ENCODE data around the gene TENT5C.

Gene TENT5C

DNA sequence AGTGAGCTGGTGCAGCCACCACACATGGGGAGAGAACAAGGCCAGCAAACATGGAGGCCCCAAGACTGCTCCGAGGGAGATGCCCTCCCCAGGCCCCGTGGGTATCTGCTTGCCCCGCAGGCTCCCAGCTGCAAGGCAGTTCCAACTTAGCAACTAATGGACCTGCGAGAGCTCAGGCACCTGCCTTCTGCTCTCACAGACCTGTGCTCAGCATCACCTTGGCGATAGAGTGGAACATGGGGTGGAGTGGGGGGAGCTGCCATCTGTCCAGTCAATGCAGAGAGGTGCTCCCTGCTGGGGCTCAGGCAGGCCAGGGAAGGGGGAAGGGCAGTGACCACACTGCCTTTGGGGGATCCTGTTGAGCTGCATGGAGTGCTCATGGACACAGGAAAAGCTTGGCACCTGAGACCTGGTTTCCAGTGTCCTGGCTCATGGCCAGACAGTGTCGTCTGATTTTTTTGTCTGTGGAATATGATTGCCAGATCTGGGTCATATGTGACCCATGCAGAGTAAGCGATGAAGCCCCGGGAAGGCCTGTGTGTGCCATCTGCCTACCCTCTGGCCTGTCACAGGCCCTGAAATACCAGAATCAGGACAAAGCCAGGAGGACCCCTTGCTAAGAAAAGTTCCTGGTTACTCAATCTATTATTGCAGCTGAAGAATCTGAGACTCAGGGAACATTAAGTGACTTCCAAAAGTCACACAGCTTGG lies 39.9 kb upstream of the TENT5C start:
- CTCF ChIA-PET = interaction anchor here (1.0 kb wide), 1 partner anchor 31 kb away, joined by 3 read pairs; no protein-coding TSS in a partner anchor
- TF ChIP-seq L3MBTL2 (conservative IDR thresholded peaks at IDR 0.05) = no peak
- TF ChIP-seq ZNF384 (IDR thresholded peaks at IDR 0.05) = no peak
- TF ChIP-seq LEF1 (IDR thresholded peaks at IDR 0.05; ENCODE audit: borderline replicate concordance) = no peak
- TF ChIP-seq SUZ12 (IDR thresholded peaks at IDR 0.05) = no peak
- TF ChIP-seq HDGF (IDR thresholded peaks at IDR 0.05; ENCODE audit: borderline replicate concordance) = no peak
- TF ChIP-seq TARDBP (IDR thresholded peaks at IDR 0.05) = no peak
- TF ChIP-seq BHLHE40 (IDR thresholded peaks at IDR 0.05; ENCODE audit: borderline replicate concordance) = no peak
- TF ChIP-seq FOXA1 (IDR thresholded peaks at IDR 0.05) = no peak
- TF ChIP-seq SP1 (IDR thresholded peaks at IDR 0.05) = no peak
- TF ChIP-seq FOXK2 (IDR thresholded peaks at IDR 0.05) = no peak
- TF ChIP-seq, protein P1, sequence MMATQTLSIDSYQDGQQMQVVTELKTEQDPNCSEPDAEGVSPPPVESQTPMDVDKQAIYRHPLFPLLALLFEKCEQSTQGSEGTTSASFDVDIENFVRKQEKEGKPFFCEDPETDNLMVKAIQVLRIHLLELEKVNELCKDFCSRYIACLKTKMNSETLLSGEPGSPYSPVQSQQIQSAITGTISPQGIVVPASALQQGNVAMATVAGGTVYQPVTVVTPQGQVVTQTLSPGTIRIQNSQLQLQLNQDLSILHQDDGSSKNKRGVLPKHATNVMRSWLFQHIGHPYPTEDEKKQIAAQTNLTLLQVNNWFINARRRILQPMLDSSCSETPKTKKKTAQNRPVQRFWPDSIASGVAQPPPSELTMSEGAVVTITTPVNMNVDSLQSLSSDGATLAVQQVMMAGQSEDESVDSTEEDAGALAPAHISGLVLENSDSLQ (IDR thresholded peaks at IDR 0.05) = no peak
- no peak for DNase-seq (ENCODE audit: extremely low spot score)
- POLR2A ChIA-PET = no interaction called here

DNA sequence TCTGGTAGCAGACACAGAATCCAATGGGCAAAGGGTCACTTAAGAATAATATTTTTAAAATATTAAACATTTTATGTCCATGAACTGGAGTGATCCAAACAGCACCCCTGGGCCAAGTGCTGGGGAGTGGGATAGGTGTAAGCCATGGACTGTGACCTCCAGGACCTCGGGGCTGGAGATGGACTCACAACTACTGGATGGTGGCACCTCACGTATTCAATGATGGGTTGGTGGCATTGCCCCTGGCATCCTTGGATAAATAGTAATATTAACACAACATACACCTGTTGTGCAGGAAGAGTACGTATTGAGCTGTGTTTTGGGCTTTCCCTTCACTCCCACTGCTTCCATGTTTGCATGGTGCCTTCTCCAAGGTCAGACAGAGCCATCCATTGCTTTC lies 39.3 kb upstream of the TENT5C start:
- TF ChIP-seq FOXM1 (IDR thresholded peaks at IDR 0.05; ENCODE audit: borderline replicate concordance) (no peak), NFRKB (IDR thresholded peaks at IDR 0.05) (no peak), ELF4 (IDR thresholded peaks at IDR 0.05) (no peak)
- ChIA-PET POLR2A (no interaction called here), CTCF (interaction anchor here (1.0 kb wide), 1 partner anchor 32 kb away, joined by 3 read pairs; no protein-coding TSS in a partner anchor)
- no peak for DNase-seq (ENCODE audit: extremely low spot score)

DNA sequence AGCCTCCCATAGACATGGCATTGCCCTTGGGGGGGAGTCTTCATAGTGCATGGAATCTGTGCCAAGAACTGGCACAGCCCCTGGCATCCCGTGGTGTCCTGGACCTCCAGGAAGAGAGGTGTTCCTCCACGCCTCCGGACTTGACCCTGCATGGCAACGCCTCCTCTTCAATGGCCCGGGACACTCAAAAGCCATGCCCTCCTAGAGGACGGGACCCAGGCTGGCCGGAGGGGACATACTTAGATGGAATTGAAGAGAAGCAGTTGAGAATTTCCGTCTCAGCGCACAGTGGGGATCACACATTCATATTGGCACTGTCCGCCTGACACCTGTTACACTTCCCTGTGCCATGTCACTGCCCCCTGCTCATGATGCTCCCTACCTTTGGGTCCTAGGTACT lies 38.4 kb upstream of the TENT5C start:
- DNase-seq (ENCODE audit: extremely low spot score) = no peak
- ChIA-PET CTCF (no interaction called here), POLR2A (no interaction called here)
- TF ChIP-seq FOXA1 (IDR thresholded peaks at IDR 0.05) = no peak
- no peak for TF ChIP-seq L3MBTL2 (conservative IDR thresholded peaks at IDR 0.05)
- TF ChIP-seq, protein P1 (IDR thresholded peaks at IDR 0.05) = no peak
- TF ChIP-seq LEF1 (IDR thresholded peaks at IDR 0.05; ENCODE audit: borderline replicate concordance) = no peak
- TF ChIP-seq ELF4 (IDR thresholded peaks at IDR 0.05) = no peak
- TF ChIP-seq CTBP1 (IDR thresholded peaks at IDR 0.05; ENCODE audit: borderline replicate concordance) = no peak
- TF ChIP-seq BHLHE40 (IDR thresholded peaks at IDR 0.05; ENCODE audit: borderline replicate concordance) = no peak
- TF ChIP-seq NFRKB (IDR thresholded peaks at IDR 0.05) = no peak
- TF ChIP-seq SP1 (IDR thresholded peaks at IDR 0.05) = no peak

DNA sequence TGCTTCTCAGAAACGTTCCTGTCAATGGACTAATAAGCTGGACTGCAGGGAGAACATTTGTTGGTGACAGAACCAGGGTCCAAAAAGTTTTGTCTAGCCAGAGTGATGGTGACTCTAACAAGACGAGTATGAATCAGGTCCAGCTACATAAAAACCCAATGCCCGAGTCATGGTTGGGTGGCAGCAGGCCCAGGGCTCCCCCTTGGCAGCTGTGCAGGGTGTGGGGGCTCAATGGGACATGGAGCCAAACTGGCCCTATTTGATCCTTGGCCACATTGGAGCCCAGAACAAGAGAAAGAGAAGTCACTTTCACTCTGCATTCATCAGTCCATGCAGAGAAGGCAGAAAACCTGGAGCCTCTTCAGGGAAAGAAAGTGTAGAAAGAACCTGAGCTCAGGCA lies 37.9 kb upstream of the TENT5C start:
- no peak for TF ChIP-seq LEF1 (IDR thresholded peaks at IDR 0.05; ENCODE audit: borderline replicate concordance)
- no peak for TF ChIP-seq NFRKB (IDR thresholded peaks at IDR 0.05)
- no peak for TF ChIP-seq ARNT (IDR thresholded peaks at IDR 0.05)
- no peak for TF ChIP-seq TARDBP (IDR thresholded peaks at IDR 0.05)
- no peak for TF ChIP-seq SUZ12 (IDR thresholded peaks at IDR 0.05)
- no peak for TF ChIP-seq BHLHE40 (IDR thresholded peaks at IDR 0.05; ENCODE audit: borderline replicate concordance)
- TF ChIP-seq ZNF384 (IDR thresholded peaks at IDR 0.05) = no peak
- TF ChIP-seq, protein P1 (IDR thresholded peaks at IDR 0.05) = no peak
- no peak for TF ChIP-seq HDGF (IDR thresholded peaks at IDR 0.05; ENCODE audit: borderline replicate concordance)
- no peak for TF ChIP-seq SP1 (IDR thresholded peaks at IDR 0.05)
- TF ChIP-seq L3MBTL2 (conservative IDR thresholded peaks at IDR 0.05) = no peak
- TF ChIP-seq FOXK2 (IDR thresholded peaks at IDR 0.05) = no peak
- no peak for TF ChIP-seq FOXA1 (IDR thresholded peaks at IDR 0.05)
- TF ChIP-seq FOXM1 (IDR thresholded peaks at IDR 0.05; ENCODE audit: borderline replicate concordance) = no peak
- TF ChIP-seq CTBP1 (IDR thresholded peaks at IDR 0.05; ENCODE audit: borderline replicate concordance) = no peak
- TF ChIP-seq ELF4 (IDR thresholded peaks at IDR 0.05) = no peak
- ChIA-PET POLR2A (no interaction called here), CTCF (interaction anchor here (1.3 kb wide), 1 partner anchor 32 kb away, joined by 3 read pairs; no protein-coding TSS in a partner anchor)
- no peak for DNase-seq (ENCODE audit: extremely low spot score)

DNA sequence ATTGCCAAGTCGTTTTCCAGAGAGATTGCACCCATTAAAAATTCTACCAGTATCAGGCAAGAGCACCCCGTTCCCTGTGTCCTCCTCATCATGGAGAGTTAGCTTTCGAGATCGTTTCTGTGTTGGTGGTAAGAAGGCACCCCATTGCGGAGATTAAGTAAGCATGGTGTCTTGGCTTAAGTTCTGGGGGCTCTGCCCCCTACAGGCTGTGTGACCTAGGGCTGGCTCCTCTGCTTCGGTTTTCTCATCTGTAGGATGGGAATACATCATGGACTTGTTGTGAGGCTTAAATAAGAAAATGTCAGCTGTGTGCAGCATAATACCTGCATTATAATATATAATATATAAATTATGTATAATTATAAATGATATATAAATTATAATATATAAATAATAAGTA lies 36.8 kb upstream of the TENT5C start:
- TF ChIP-seq HDGF (IDR thresholded peaks at IDR 0.05; ENCODE audit: borderline replicate concordance) (no peak), BHLHE40 (IDR thresholded peaks at IDR 0.05; ENCODE audit: borderline replicate concordance) (no peak), L3MBTL2 (conservative IDR thresholded peaks at IDR 0.05) (no peak), LEF1 (IDR thresholded peaks at IDR 0.05; ENCODE audit: borderline replicate concordance) (no peak), FOXA1 (IDR thresholded peaks at IDR 0.05) (no peak), SP1 (IDR thresholded peaks at IDR 0.05) (no peak), CTBP1 (IDR thresholded peaks at IDR 0.05; ENCODE audit: borderline replicate concordance) (no peak), TARDBP (IDR thresholded peaks at IDR 0.05) (no peak), NFRKB (IDR thresholded peaks at IDR 0.05) (no peak), ZNF384 (IDR thresholded peaks at IDR 0.05) (no peak), FOXK2 (IDR thresholded peaks at IDR 0.05) (no peak), ELF4 (IDR thresholded peaks at IDR 0.05) (no peak), FOXM1 (IDR thresholded peaks at IDR 0.05; ENCODE audit: borderline replicate concordance) (no peak), SUZ12 (IDR thresholded peaks at IDR 0.05) (no peak), ARNT (IDR thresholded peaks at IDR 0.05) (no peak)
- TF ChIP-seq, protein P1 (IDR thresholded peaks at IDR 0.05) = no peak
- POLR2A ChIA-PET = no interaction called here
- CTCF ChIA-PET = interaction anchor here (1.3 kb wide), 1 partner anchor 33 kb away, joined by 3 read pairs; no protein-coding TSS in a partner anchor

More for the DNA sequence above, 36.8 kb upstream of the TENT5C start:
- no peak for DNase-seq (ENCODE audit: extremely low spot score)

All from HEK293T (cell line).